Dermis microvascular lymphatic vessel endothelial cell (primary cell): Measurements from ENCODE around the gene SLC4A4. TPM values are rescaled to one million over a fixed set of nuclear protein-coding genes. Genes with fewer than 3 reads are reported as not detected.

Experiments
- DNase-seq, 2 donors: peaks; one replicate each; pipeline versions ENCODE4 v3.0.0 to v3.0.0-alpha.2; 2010; ENCODE audit warnings: low read depth in 2 of 2
- total RNA-seq: library from RNA; depleted of rRNA; stranded (reverse); fragments of >200 nt; gene quantifications from 2 replicates; pipeline ENCODE4 v1.2.1, GENCODE V29; 2014

SLC4A4 gene
- total RNA-seq, 1 donor from 2014 or later, result not detected

GRCh38 chr4:71356924-71357663 lies 18.3 kb downstream of the SLC4A4 start:
- DNase-seq, result no peak

DNA sequence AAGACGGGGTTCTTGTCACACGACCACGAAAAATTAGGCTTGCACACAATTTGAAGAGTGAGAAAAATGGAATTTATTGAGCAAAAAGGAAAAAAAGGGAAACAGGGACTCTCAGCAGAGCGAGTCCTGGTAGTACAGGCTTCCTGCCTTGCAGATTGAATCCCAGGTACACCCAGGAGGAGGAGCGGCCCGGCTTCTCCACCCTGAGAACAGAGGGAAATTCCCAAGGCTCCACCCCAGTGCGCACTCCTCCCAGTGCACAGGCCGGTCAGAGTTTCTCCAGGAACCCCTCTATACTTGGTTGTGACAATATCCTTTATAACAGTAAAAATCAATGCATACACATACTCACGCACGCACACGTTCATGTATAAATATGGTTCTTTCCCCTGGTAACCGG lies 22.0 kb downstream of the SLC4A4 start:
- no peak for DNase-seq

GRCh38 chr4:71361476-71361875 lies 22.7 kb downstream of the SLC4A4 start:
- DNase-seq, result no peak

DNA sequence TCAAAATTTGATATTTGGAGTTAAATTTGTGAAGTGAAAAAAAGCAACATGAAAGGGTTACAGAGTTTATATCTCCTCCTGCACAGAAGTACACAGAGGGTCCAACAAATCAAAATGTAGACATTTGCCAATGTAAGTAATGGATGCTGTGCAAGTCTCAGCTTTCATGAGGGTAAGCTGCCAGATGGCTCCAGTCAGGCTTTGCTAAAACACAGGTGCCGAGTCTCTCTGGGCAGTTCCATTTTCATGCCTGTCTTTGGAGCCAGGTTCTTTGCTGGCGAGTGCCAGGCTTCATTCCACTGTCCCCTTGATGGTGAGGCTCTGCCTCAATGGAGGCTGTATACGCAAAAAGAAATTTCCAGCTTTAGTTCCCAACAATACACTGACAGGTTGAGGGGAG lies 27.9 kb downstream of the SLC4A4 start:
- no peak for DNase-seq

- no peak for DNase-seq
Measured at GRCh38 chr4:71367546-71367945, 28.7 kb downstream of the SLC4A4 start.

GRCh38 chr4:71368906-71369305 lies 30.1 kb downstream of the SLC4A4 start:
- DNase-seq, result no peak

DNA sequence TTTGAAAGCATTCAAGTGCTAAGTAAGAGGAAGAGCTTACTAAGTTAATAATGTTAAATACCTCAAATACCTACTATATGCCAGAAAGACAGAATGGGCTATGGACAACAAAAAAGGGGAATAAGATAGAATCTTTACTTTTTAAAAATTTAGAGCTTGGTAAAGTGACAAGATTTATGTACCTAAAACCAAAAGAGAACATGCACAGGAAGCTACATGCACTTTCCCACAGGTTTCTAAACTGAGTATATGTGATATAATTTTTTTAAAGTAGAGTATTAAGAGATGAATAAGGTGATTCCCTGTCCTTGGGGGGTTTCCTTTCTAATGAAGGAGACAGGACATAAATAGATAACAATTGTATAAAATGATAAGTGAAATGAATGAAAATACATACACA lies 30.7 kb downstream of the SLC4A4 start:
- no peak for DNase-seq

DNA sequence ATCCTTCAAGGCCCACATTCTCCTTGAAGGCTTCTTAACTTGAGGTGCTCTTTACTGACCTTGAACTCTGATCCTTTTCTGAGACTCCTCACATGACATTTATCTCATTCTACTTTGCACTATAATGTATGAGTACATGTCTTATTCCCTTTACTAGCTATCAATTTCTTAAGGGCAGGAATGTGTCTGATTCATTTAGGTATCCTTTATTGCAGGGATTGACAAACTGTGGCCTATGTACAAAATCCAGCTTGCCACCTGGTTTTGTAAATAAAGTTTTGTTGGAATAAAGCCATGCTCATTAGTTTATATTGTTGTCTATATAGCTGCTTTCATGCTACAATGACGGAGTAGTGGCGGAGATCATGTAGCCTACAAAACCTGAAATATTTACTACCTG lies 36.7 kb downstream of the SLC4A4 start:
- no peak for DNase-seq

- no peak for DNase-seq
Measured at GRCh38 chr4:71377561-71377960, 38.7 kb downstream of the SLC4A4 start.

DNA sequence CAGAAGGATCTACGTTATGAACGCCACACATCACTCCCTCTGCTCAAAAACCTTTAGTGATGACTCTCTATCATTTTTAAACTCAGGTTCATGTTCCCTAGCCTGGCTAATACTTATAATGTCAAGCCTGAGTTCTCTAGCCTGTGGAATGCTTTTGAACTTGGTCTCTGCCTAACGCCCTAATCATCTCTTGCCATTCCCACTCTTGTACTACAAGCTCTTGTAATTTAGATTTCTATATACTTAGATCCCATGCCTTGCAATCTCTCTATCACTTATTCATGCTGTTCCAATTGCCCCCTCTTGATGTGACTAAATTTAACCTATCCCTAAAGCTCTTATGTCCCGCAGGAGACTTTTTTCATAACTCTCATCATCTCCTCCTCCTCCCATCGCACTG lies 40.3 kb downstream of the SLC4A4 start:
- DNase-seq, result no peak

DNA sequence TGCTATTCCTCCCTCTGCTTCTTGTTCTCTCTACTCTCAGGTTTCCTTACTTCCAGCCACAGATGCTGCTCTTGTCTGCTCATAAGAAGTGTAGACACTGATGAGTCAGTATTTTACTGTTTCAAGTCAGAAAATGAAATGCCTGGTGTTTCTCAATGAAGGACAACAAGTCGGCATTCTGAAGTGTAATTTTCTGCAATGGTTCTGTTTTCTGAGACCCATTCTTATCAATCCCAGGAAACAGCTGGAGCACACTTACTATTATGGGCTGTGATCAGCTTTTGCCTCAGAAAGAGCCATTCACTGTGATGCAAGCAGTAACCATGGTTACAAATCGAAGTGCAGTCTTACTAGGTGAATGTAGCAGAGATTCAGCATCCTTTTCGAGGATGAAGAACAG lies 42.0 kb downstream of the SLC4A4 start:
- no peak for DNase-seq

DNA sequence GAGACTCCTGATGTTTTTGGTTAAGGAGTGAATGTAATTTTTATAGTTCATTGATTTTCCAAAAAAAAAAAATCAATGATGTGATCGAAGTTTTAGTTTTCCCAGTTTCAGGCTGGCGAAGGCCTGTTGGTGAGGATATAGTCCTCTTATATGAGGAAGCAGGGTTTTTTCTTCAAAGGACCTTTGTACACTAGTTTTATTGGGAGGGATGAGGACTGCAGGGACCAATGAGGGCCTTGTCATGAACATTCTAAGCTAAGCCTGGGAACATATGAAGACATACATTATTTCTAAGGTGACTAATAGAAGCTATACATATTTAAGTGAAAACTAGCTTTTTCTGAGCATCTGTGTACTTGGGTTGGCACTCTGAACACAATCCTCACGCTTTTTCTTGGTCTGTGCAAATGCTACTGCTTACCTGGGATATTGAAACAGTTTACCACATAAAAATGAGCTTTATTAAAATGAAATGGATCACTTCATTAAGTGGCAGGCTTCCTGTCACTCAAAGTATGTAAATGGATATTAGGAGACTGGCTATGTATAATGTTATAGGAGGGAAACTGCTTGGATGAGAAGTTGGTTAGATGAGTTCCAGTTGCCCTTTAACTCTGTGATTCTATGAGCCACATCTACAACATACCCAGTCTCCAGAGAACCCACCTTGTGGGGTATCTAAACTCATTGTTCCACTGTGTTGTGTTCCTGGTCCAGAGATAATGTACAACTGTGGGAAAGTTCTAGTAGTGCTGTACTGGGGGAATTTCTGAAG lies 43.5 kb downstream of the SLC4A4 start:
- DNase-seq, result no peak

DNA sequence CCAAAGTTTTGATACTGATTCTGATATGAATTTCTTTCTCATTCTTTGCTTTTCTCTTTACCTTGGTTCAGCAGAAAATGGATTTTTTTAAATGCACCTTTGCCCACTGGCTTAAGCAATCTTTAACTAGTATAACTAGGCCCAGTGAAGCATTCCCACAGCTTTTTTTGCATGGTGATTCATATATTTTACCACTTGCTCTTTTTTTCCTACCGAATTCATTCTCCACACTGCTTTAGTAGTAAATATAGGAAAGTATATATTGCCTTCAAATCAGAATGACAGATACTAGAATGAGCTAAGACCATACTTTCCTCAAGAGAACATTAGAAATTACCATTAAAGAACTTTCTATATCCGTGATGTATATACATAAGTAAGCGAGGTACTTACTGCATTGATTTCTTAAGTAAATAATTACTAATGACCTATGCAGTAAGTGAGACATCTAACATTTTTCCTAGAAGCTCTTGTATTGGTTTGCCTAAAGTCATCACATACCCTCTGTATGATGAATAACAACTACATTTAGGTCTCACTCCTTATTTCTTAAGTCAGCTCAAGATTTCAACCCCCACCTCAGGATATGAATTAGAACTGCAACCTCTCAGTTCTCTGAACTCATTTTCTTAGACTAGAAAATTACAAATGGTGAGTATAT lies 44.2 kb downstream of the SLC4A4 start:
- DNase-seq, result no peak

GRCh38 chr4:71383984-71384383 lies 45.2 kb downstream of the SLC4A4 start:
- DNase-seq, result no peak

- no peak for DNase-seq
Measured at GRCh38 chr4:71389149-71389827, 50.5 kb downstream of the SLC4A4 start.

DNA sequence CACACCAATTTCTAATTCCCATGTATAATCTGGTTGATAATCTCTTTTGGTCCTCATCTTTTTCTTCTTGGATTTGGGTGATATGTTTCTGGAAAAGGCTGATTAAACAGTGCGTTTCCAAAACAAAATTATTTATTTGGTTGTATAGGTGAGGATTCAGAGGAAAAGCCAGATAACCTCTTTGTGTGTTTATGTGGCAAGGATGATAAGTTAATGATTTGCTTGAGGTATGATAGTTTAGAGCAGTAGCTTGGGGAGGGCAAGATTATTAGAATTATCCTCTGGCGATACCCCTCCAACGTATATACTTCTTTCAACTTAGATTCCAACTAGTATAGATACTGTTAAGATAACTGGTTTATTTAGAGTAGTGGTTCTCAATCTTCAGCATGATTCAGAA lies 53.3 kb downstream of the SLC4A4 start:
- no peak for DNase-seq

GRCh38 chr4:71396382-71396781 lies 57.6 kb downstream of the SLC4A4 start:
- DNase-seq, result no peak

DNA sequence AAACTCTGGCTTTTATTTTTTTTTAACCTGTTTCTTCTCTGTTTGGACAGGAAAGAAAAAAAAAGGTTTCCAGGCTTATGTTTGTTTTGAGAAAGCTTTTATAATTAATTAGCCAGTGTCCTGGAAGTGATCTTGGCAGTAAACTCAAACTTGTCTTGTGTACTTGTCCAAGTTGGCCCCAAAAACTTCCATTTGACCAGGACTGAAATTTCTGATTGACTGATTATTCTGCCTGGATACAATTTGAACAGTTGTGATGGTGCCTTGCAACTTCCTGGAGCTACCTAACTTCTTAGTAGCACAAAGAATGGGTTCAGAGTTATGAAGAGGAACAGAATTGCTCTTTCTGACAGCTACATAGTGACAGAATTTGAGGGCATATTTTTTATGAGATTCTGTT lies 62.0 kb downstream of the SLC4A4 start:
- DNase-seq, result no peak

- no peak for DNase-seq
Measured at GRCh38 chr4:71402616-71403015, 63.8 kb downstream of the SLC4A4 start.

DNA sequence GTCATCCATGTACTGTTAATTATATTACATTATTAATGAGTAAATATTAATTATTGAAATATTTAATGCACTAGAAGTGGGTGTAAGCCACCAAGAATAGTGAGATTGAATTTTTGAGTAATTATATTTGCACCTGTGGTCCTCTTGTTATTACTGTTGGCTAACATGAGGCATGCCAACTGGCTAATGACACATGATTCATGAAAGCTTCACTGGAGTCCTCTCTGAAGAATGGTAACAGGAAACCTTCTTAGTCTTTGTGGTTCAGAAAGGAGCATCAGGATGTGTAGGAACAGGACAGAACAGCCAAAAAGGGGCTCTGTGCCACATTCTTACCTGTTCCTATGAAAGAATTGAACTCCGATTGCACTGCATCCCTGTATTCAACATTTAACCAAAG lies 65.2 kb downstream of the SLC4A4 start:
- no peak for DNase-seq

- no peak for DNase-seq
Measured at GRCh38 chr4:71405791-71406190, 67.0 kb downstream of the SLC4A4 start.

DNA sequence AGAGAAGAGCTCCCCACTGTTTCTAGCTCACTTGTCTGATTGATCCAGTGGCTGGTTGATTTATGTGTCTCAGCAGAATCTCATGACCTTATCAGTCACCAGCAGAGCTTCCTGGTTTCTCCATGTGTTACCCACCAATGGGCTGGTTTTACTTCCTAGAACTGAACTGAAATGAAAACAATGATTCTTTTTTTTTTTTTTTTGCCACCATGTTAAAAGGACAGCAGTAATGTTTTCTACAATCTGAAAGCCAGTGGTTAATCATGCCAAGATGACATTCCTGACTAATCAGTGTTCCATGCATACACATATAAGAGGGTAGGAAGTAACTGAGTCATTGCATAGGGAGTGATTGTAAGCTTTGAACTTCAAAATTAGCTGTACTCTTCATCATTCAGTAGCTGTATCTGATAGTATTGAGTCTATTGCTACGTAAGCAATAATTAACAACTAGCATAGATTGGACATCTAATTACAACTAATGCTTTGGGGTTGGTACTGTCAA lies 67.7 kb downstream of the SLC4A4 start:
- no peak for DNase-seq
